Activated gamma-delta T cell treated with Interleukin-2 at 50 U/mL for 16 hours (primary cell): Measurements from ENCODE around the gene PRXL2B.
"Not testable (repeated sequence)": the region's sequence is repeated elsewhere in the genome, so short reads cannot be mapped to it uniquely, and the experiment has no call there.

Source experiments
- DNase-seq: peaks from one replicate; pipeline ENCODE4 v3.0.0-alpha.2; 2020

The PRXL2B gene

DNA sequence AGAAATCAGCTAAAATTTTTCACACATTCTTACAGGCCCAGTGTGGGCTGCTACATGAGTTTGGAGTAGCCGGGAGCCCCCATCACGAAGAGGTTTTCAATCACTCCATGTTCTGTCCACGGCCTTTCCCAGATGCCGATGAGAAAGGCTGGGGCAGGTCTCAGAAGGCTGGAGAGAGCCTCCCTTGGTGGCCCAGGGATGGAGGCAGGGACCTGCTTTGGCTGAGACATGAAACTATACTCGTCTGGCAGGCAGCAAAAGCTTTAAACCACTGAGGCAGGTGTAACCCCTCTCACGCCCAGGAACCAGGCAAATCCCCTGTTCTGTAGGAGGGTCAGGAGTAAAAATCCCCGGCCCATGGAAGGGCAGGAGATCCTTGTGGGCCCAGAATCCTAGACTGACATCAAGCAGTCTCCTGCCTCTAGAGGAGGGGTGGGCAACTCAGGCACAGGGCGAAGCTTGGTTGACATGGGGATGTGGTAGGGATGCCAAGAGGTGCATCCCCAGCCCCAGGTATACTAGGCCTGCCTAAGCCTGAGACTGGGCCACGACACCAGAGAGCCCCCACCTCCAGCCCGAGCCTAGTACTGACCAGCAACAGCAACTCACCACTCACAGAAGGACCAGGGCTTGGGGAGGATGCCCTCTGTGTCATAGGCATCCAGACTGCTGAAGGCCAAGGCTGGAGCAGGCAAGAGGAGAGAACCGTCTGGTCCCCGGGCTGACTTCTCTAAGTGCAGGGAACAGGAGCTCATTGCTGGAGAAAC lies 37.2 kb downstream of the PRXL2B start:
- no peak for DNase-seq

- no peak for DNase-seq
These were observed 38.2 kb downstream of the PRXL2B start for GRCh38 chr1:2624735-2625300.

GRCh38 chr1:2625311-2625710 lies 38.7 kb downstream of the PRXL2B start:
- no peak for DNase-seq

DNA sequence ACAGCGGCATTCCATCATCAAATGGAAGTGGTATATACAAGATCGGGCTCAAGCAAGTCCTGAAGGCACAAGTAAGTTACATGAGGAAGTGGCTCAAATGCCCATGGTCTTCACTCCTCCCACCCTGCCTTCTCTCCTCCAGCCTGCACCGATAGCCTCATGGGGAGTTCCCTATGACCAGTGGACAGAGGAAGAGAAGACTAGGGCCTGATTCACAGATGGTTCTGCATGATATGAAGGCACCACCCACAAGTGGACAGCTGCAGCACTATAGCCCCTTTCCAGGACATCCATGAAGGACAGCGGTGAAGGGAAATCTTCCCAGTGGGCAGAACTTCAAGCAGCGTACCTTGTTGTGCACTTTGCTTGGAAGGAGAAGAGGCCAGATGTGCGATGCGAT lies 39.2 kb downstream of the PRXL2B start:
- not testable (repeated sequence) for DNase-seq

DNA sequence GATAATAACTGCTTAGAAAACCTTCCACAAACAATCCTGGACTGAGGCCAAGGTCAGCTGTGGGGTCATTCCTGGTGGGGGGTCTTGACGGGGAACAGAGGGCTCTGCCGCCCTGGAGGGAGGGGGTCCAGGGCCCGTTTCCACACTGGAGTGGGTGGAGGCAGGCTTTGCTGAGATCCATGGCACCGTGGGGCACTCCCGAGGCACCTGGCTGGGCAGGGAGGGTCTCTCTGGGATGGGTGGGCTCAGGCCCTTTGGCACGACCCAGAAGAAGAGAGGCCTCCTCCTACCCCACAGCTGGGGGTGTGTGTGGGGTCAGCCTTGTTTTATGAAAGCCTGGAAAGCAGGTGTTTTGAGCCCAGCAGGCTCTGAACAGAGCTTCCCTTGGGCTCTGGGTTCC lies 41.2 kb downstream of the PRXL2B start:
- DNase-seq, result no peak

DNA sequence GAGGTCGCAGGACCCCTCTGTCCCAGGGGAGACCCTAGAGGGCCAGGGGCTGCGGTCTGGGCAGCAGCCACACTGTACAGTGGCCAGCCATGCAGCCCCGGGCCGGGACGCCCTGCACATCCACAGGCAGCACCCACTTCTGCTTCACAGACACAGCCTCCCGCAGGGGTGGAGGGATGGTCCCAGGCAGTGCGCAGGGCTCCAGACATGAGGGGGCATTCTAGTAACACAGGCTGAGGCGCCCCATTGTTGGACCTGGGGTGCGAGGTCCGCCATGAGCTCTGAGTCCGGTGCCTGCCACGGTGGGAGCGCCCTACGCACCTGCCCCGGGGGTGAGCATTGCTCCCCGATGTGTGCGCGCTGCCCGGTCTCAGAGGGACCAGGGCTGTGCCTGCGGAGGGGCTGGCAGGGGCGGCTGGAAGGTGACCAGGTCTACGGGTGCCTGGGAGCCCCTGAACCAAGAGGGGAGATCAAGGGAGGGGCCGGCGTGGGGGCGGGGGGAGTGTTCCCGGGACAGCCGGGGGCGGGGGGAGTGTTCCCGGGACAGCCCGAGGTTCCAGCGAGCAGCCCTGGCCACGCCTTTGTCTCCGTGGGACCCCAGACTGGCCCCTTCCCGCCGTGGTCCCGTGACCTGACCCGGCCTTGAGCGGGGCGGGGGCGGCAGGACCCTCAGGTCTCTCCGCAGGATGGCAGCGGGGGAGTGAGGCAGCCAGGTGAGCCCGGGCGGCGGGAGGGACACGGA lies 41.8 kb downstream of the PRXL2B start:
- DNase-seq, result no peak

DNA sequence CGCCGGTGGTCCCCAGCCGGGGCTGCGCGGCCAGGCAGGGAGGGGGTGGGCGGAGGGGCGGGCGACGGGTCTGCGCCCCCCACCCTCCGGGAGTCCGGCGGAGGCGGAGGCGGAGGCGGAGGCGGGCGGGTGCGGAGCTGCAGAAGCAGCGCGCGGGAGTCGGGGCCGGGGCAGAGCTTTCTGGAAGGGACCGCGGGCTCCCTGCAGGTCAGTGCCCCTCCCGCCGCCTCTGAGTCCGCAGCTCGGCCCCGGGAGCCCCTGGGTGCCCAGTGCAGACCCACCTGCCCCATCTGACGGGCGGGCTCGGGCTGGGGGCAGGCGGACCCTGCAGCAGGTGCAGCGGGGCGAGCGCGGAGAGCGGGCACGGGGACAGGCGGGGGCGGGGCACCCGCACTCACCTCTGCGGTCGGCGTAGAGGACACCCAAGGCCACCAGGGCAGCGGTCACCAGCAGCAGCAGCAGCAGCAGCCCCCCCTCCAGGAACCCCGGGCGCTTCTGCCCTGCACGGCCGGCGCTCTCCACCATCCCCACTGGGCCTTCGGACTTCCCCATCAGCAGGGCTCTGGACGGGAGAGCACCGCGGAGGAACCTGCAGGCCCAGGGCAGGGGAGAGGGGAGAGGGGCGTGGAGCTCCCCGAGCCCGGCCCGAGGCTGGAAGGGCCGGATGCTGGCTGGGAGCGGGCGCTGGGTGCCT lies 42.5 kb downstream of the PRXL2B start:
- no peak for DNase-seq

DNA sequence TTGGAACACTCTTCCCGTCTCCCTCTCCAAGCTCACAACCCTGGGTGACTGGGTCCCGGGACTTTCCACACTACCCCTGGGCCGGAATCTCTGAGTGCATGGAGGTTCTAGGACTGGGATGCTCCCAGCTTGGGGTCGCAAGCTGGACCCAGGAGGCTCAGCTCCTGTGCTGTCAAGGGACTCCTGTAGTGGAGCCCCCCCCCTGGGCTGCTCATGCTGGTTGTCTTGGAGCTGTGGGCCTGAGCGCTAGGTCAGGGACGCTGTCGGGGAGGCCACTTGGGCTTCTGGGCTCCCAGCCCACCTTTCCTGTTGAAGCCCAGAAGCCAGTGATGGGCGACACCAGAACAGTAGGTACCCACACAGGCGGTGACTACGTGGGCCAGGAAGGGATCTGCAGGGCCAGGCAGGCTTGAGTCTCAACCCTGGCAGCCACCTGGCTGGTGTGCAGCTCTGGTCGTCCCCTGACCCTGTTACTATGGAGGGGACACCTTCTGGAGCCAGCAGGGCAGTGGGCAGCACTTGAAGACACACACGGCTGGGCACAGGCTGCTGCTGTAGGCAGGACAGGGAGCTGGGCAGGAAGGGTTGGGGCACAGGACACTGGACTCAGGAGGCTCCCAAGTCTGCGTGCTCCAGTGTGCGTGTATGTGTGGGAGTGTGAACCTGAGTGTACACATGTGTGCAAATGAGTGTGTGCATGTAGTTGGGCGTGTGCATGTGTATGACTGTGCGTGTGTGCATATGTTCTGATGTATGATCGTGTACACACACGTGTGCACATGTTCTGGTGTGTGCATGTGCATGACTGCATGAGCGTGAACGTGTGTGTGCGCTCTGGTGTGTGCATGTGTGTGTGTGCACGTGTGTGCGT lies 43.3 kb downstream of the PRXL2B start:
- no peak for DNase-seq

- no peak for DNase-seq
These were observed 44.0 kb downstream of the PRXL2B start for GRCh38 chr1:2630498-2631135.

- no peak for DNase-seq
These were observed 44.8 kb downstream of the PRXL2B start for GRCh38 chr1:2631136-2632050.

DNA sequence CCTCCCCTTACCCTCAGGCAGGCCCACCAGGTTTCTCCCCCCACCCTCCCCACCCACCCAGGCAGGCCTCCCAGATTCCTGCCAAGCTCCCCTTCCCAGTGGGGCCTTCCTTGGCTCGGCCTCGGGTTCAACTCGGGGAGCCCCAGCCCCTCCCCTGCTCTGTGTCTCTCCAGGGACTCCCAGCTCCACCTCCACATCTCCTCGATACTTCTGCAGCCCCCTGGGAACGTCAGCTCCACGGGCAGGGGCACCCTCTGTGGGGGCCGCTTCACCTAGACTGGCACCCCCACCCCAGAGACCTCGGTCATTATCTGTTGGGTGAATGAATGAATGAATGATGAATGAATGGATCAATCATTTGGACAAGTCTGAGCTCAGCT lies 45.5 kb downstream of the PRXL2B start:
- DNase-seq, result no peak

- no peak for DNase-seq
These were observed 46.2 kb downstream of the PRXL2B start, which contains the start of gene MMEL1 for GRCh38 chr1:2632561-2633361. Gene MMEL1, minus strand, starts transcription at chr1:2633016. Its CDS starts 3,532 bp downstream, at chr1:2629484.

- no peak for DNase-seq
These were observed 46.9 kb downstream of the PRXL2B start for GRCh38 chr1:2633366-2633935.

GRCh38 chr1:2633936-2634491 lies 47.4 kb downstream of the PRXL2B start:
- DNase-seq, result no peak

DNA sequence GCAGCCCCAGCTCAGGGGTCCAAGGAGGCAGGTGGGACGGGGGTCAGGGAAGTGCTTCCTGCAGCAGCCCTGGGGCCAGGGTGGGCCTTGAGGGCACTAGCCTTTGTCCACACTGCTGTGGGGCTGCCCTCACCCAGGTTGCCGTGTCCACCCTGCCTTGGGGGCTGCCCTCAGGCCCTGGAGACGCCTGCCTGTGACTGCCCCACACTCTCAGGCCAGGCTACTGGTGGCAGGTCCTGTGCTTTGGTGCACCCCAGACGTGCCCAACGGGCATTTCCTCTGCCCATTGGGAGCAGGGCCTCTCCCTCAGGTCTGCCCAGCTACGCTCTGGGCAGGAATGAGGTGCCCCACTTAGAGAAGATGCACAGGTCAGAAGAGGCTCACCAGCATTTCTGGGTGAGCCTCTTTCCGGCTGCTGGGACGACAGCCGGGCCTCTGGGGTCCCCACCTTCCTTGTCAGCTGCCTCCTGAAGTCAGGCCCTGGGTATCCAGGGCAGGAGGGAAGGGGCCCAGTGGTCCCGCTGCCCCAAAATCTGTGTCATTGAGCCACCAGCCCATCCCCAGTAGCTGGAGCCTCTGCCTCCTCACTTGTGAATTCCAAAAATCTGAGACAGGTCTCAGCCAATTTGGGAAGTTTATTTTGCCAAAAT lies 48.9 kb downstream of the PRXL2B start:
- no peak for DNase-seq

GRCh38 chr1:2636733-2637132 lies 50.2 kb downstream of the PRXL2B start:
- no peak for DNase-seq

DNA sequence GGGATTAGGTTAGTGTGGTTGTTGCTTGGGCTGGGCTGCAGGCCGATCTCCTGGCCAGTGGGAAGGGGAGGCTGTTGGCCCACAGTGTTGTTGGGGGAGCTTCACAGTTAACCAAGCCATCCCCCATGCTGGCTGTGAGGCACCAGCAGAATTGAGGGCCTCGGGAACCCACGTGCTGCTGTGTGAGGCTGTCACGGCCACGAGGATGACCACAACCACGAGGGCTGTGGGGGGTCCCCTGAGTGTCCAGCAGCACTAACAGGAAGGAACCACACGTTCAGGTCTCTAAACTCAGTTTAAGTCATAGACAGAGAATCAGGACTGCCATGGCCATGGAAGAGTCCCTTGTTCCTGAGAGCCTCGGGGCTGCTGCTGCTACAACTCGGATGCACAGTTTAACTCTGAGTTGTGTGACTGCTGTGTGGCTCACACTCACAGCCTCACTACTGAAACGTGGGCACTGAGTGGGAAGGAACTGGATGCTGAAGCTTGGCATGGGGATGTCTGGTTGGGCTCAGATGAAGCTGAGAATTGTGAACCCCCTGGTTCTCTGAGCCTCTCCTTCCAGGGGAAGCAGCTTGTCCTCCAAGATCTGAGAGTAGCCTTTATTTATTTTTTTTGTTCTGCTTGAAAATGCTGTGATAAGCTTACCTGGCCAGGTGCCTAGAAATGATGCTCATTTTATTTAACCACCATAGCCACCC lies 51.0 kb downstream of the PRXL2B start:
- DNase-seq, result no peak
